GM19324 (cell line): Measurements from ENCODE around the gene ATP2B1.

Experiments
- ATAC-seq: cut with Tn5 transposase; IDR thresholded peaks from one replicate; pipeline ENCODE4 v1.9.1; 2021; ENCODE audit warnings: mild to moderate bottlenecking, moderate library complexity; ENCODE audit not compliant: unreplicated experiment, low FRiP score

The ATP2B1 gene

DNA sequence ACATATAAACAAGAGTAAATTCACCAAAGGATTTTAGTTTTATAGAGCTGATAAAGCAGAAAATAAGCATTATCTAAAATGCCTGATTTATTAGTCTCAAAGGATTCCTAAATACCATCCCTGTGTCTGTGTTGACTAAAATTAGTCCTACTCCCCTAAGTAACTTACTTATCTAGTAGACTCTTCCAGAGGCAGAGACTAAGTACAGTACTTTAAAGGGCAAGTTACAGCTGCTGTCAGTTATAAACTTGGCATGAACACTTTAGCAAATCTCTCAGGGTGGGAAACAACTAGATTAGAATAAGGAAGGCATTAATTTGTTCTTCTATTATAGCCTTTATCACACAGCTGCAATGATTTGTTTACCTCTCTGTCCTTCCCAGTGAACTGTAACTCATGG, 46.0 kb downstream of the ATP2B1 start:
- no peak for ATAC-seq

DNA sequence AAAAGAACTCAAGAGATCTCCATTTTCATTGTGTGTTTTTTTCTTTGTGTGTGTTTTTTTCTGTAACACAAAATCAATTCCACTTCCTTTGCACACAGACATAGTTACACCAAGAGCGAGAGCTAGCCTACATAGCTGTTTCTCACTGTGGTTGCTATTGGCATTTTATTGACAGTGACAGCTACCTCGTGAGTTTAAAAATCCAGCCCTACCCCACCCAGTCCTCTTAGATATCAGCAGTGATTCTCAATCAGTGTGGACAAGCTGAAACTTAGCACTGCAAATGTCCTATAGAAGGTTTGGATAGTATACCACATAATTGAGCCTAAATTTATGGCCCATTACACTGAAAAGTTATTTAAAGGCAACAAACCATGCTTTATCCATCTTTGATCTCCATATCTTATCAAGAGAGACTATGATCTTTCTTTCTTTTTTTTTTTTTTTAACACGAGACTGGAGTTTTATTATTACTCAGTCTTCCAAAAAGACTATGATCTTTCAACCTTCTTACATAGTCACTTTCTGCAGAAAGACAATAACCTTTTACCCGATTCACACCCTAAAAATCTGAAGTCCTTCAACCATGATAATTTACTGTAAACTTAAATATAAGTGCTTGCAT, 46.8 kb downstream of the ATP2B1 start:
- ATAC-seq = no peak

DNA sequence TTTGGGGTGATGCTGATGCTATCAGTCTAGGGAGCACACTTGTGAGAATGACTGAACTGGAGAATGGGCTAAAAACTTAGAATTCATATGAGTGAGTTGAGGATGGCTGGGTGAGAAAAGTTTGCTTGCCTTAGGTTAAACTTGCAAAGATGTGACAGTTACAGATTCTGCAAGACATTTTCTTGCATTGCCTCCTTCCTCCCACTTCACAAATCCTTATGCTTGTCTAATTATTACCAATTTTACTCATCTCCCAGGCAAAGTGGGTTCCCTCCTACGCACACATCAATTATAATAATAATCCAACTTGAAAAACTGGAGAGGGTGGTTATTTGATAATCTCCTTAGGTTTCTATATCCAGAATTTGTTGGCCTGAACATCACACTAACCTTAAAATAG, 50.9 kb downstream of the ATP2B1 start:
- no peak for ATAC-seq

DNA sequence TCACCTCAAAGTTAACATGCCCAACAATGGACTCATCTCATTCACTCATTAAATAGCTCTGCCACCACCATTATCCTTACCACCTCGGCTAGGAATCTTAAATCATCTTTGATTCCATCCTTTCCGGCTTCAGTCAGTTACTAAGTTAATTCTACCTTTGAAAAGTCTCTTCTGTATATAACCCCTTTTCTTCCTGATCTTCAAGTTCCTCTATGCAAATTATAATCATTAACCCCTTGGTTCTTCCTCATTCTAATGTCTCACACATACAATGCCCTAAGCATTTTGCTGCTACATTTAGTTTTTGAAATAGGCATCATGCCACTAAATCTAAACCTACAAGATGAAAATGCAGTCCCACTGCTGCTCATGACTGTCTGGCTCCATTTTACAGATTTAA, 51.6 kb downstream of the ATP2B1 start:
- ATAC-seq = no peak

DNA sequence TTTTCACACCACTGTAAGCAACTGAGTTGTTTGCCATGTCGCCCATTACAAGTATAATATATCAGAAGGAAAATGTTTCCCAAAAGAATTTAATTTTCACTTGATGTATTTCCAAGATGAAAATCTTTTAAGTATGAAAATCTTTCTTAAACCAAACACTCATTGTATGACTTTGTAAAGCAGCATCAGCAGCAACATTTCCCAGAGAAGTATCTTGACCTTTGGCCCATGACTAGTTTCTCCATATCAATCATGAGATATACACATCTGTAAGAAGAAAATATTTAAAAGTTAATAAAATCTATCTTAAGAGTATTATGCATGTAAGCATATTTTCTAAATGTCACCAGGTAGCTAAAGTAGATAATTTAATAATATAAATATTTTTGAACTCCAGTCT, 52.8 kb downstream of the ATP2B1 start:
- ATAC-seq = no peak

DNA sequence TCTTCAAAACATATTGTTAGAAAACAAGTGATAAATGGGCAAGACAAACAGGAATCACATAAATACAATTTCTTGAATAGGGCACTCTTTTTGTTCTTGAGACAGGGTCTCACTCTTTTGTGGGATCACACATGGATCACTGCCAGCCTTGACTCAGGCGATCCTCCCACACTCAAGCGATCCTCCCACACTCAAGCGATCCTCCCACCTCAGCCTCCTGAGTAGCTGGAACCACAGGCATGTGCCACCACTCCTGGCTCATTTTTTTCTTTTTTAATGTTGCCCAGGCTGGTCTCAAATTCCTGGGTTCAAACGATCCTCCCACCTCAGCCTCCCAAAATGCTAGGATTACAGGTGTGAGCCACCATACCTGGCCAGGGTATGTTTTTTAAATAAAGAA, 57.4 kb downstream of the ATP2B1 start:
- ATAC-seq = no peak

DNA sequence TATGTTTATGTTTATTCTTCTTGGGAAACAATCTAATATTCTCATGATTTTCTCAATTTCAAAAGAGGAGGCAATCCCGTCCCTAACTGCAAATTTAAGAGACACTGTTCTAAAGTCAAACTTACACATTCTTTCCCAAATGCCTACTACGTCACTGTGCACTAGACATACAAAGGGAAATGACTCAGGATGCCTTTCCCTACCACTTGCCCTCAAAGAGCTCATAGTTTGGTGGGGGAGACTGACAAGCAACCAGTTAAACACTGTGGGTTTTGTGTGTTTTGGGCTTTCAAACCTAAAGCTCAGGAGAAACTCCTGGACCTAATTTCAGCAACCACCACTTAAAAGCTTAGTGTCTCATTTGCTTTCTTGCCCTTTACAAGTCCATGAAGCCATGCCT, 58.4 kb downstream of the ATP2B1 start:
- ATAC-seq = no peak

DNA sequence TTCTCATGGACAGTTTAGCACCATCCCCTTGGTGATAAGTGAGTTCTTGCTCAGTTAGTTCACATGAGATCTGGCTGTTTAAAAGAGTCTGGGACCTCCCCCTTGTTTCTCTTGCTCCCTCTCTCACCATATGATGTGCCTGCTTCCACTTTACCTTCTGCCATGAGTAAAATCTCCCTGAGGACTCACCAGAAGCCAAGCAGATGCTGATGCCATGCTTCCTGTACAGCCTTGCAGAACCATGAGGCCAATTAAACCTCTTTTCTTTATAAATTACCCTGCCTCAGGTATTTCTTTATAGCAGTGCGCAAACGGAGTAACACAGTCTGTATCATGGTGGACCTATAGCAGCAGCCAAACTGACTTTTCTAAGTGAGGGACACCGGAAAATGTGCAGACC, 58.8 kb downstream of the ATP2B1 start:
- no peak for ATAC-seq

DNA sequence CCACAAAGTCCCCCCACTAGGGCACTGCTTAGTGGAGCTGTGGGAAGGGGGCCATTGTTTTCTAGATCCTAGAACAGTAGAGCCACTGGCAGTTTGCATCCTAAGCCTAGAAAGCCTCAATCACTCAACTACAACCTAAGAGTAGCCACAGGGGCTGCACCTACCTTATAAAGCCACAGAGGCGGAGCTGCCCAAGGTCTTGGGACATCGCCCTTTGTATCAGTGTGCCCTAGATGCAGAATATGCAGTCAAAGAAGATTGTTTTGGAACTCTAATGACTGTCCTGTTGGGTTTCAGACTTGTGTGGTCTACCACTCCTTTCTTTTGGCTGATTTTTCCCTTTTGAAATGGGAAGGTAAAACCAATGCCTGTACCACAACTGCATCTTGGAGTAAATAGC, 59.5 kb downstream of the ATP2B1 start:
- no peak for ATAC-seq

DNA sequence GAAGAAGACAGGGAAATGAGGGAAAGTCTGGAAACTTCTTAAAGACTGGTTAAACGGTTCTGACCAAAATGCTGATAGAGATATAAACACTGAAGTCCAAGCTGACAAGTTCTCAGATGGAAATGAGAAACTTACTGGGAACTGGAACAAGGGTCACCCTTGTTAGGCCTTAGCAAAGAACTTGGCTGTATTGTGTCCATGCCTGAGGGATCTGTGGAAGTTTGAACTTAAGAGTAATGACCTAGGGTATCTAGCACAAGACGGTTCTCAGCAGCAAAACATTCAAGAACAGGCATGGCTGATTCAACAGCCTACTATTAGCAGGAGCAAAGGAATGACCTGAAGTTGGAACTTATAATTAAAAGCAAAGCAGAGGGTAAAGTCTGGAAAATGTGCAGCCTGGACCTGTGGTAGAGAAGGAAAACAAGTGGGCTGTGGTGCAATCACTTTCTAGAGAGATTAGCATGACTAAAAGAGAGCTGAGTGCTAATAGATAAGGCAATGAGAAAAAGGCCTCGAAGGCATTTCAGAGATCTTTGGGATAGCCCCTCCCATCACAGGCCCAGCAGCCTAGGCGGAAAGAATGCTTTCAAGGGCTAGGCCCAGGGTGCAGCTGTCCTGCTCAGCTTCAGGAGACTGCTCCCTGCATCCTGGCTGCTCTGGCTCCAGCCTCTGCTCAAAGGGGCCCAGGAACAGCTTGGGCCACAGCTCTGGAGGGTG, 60.3 kb downstream of the ATP2B1 start:
- no peak for ATAC-seq

DNA sequence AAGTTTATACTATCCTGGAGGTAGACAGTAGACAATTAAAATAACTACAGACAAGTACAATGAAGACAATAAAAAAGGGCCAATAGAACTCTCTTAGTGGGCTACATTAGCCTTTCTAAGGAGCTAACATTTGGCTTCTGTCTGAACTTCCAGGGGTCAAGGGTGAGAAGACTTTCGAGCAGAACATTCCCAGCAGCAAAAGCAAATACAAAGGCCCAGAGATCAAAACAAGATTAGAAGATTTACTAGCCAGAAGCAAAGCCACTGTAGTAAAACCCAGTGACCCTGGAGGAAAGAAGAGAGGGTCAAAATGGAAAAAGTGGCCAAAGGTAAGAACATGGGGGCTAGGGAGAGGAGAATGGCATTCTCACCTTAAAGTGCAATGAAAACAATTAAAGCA, 63.2 kb downstream of the ATP2B1 start:
- ATAC-seq = no peak

DNA sequence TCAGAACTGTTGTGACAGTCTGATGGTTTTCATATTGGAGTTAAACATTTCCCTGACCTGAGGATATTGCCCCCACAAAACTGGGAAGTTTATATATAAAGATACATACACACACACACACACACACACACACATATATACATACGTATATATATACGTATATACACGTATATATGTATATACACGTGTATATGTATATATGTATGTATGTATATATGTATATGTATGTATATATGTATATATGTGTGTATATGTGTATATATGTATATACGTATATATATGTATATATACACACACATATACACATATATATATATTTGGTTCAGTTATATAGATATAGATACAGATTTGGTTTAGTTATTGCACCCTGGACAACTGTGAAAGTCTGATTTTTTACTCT, 65.7 kb downstream of the ATP2B1 start:
- ATAC-seq = no peak

DNA sequence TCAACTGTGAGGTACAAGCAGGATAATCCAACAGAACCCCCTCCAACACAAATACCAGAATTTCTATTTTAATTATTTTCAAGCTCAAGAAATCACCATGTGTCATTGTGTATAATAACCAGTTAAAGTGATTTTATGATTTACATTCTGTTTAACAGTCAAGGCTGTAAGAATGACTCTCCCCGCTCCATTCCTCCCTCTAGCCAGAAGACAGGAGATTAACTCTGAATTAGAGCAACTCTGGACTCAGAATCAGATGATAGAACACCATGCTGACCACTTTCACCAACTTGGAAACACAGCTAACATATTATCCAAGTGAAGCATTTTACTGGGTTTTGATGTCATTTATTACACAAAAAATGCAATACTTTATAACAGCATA, 71.9 kb downstream of the ATP2B1 start:
- ATAC-seq = no peak

DNA sequence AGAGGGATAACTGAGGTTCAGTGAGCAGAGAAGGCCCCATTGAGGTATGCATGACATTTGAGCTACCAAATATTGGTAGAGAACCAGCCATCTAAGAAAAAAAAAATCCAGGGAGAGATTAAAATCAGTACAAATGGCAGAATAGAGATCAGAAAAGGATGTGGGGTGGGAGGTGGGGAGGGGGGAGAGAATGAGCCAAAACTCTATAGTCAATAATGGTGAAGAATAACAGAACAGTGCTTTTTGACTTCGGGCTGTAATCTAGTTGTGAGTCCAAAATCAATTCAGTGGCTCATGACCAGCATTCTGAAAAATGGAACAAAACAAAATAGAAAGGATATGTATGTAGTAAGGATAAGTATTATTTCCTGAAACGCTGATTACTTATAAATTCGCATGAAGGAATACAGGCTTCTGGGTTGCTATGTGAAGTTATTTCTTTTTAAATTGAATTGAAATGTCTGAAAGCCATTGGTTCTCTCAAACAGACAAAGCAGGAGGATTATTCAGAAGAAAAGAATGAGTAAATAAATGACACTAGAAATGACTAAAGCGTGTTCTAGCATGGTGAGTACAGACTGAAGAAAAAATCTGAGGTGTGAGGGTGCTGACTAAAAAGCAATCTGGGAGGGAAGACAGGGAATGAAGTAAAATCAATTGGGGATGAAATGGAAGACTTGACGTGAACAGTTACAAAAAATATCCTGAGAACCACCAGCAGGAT, 72.4 kb downstream of the ATP2B1 start:
- no peak for ATAC-seq

DNA sequence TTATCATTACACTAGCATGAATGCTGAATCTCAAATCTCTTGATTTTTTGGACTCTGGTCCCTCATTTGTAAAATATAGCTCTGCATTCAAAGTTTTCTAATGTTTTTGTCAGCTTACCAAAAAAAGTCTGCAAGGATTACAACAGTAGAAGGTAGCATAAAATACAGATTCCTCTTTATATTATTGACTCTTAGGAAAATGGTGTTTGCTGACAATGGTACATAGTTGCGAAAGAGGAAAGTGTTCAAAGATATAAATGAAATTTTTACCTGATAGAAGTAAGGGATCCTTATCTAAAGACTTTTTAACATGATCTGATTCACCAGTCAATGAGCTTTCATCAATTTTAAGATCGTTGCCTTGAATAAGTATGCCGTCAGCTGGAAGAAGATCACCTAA, 74.1 kb downstream of the ATP2B1 start:
- no peak for ATAC-seq

DNA sequence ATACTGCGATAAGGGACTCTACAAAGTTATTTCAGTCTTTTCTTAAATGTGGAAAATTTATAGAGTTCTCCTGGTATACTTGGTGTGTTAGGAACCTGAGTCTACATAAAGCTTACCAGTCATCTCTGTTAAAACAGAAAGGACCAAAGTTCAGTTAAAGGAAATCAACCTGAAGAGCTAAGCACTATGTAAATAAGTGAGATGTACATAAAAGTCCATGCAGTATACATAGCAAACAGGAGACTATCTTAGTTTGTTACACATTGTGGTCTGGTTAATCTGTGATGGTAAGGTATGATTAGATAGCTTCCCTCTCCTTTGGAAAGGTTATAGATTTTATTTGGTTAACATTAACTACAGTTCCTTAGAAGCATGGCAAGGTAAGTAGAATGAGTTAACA, 75.9 kb downstream of the ATP2B1 start:
- no peak for ATAC-seq

DNA sequence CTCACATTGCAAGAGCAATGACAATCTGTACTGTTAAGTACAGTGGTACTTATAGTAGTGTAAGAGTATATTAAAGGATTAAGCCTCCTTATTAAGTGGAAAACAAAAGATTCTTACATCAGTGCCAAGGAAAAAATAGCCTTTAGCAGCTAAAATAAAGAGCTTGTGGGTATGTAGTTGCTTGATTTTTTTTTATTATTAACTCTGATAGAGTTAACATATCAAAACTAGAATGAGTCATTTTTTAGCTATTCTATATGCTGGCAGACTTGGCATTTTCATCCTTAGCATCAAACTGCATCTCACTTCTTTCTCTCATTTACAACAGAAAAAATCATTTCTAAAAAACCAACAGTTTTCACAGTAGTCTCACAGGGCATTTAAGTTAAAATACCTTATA, 86.5 kb downstream of the ATP2B1 start:
- ATAC-seq = no peak

DNA sequence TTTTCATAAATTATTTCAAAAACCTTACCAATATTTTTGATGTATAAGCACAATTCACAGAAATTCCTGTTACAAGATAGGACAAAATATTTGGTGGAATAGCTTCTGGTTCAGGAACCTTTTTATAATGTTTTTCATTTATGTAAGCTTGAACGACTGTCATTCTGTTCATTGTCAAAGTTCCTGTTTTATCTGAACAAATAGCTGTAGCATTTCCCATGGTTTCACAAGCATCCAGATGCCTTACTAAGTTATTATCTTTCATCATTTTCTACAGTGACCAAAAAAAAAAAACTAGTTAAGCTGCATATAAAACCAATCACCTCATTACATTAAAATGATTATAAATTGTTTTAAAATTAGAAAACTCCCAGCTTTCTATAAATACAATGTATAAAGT, 87.1 kb downstream of the ATP2B1 start:
- ATAC-seq = no peak

DNA sequence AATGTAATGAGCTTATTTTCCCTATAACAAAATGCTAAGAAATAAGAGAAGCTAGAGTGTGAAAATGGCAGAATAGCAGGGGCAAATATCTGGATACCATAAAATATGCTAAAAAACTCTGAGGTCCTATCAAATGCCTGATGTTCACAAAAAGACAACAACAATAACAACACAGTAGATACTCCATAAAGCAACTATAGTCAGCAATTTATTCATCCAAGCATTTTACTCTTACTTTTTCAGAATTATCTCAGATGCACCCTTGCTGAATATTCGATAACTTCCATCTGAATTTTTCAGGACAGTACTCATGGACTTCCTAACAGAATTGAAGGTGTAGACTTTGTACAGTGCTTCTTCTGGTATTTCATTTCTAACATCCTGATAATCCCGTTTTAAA, 88.9 kb downstream of the ATP2B1 start:
- ATAC-seq = no peak

DNA sequence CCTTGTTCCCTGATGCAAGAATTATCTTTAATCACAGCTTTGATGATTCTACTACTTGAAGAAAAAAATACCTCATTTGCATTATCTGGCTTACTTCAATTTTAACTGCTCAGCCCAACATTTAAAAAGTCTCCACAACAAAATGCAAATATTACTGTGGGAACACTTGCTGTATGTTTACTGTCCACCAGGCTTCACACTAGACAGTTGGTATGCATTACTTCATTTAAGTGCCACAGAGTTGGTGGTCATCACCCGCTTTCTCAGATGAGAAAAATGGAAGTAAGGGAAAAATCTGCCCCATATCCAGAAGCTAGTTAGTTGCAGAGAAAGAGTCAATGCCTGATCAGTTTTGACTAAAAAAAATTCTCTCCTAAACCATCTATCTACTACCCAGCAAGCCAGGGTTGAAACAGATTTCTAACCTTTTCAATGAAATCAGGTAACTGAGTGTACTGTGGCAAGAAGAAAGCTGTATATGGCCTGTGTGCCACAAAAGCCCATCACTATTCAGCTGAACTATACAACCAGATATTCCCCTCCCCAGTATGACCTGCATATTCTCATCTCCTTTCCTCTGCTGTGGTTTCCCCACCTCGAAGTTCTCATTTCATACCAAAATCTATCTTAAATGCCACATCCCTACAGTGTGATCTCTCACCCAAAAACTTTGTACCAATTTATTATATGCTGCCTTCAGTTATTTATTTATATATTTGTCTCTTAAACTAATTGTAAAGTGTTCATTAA, 90.3 kb downstream of the ATP2B1 start:
- ATAC-seq = no peak

DNA sequence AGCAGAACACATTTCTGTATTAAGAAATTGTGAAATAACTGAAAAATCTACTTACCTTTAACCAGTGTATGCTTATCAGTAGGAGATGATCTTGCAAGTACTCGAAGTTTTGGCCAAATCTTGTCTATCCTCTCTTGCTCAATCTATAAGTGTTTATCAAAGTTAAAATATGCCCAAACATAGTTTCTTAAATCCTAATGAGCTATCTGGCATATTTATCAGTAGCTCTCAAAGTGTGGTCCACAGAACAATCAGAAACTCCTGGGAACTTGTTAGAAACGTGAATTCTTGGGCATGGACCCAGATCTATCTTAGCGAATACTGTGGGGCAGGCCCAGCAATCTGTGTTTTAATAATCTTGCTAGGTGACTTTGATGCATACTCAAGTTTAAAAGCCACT, 98.3 kb downstream of the ATP2B1 start:
- ATAC-seq = no peak
